SK-N-SH (cell line): ENCODE measurements around the gene TBC1D1. TPM values are rescaled to one million over a fixed set of nuclear protein-coding genes. Genes with fewer than 3 reads are reported as not detected.

Source experiments
- CTCF ChIA-PET: fragments of 300-600, 350-600 bp; formaldehyde crosslinking; extraction: SDS; loops from one replicate; lab custom pipeline; 2021; lab: Yijun Ruan, JAX
- POLR2A ChIA-PET: fragments of 350-600 bp; sonication (Branson Sonifier 250); formaldehyde crosslinking; extraction: SDS; loops from one replicate; lab custom pipeline; 2020; ENCODE audit warnings: antibody characterized with exemption, inconsistent platforms; lab: Yijun Ruan, JAX
- DNase-seq: peaks from one replicate; pipeline ENCODE4 v3.0.0; 2012
- H2AFZ ChIP-seq: fragments of 200-600 bp; sonication (generic); 2 replicates; pipeline ENCODE4 v1.8.1; 2016; ENCODE audit warnings: antibody characterized with exemption, mild to moderate bottlenecking, low read depth
- H3F3A ChIP-seq: fragments of 200-600 bp; sonication (generic); replicated peaks from 2 replicates; pipeline ENCODE3; 2016; ENCODE audit warnings: antibody characterized with exemption, mild to moderate bottlenecking; ENCODE audit not compliant: insufficient read depth
- H3K27ac ChIP-seq, 2 experiments: fragments of 200-500 bp in 1 of 2; fragments of 200-600 bp in 1 of 2; sonication (Bioruptor generic) in 1 of 2; sonication (generic), shearing (Covaris generic) in 1 of 2; 2 replicates each; pipeline versions ENCODE4 v1.5.1 to v1.6.1; 2014 to 2016; ENCODE audit warnings: low read depth in 2 of 2, inconsistent platforms in 1 of 2, low read length in 1 of 2, mild to moderate bottlenecking in 1 of 2, mixed read lengths in 1 of 2
- H3K27me3 ChIP-seq: fragments of 200-600 bp; sonication (generic), shearing (Covaris generic); 2 replicates; pipeline ENCODE4 v1.6.1; 2016; ENCODE audit warnings: mixed run types; ENCODE audit not compliant: insufficient read depth
- H3K36me3 ChIP-seq, 2 experiments: fragments of 200-500 bp in 1 of 2; fragments of 200-600 bp in 1 of 2; sonication (Bioruptor generic) in 1 of 2; sonication (generic) in 1 of 2; replicated peaks in 1 of 2; 2 replicates each; pipeline versions ENCODE3 to v1.5.1; 2014 to 2016; ENCODE audit warnings: low read length in 1 of 2, mild to moderate bottlenecking in 1 of 2; ENCODE audit not compliant: insufficient read depth in 2 of 2, control insufficient read depth in 1 of 2
- H3K4me1 ChIP-seq, 2 experiments: fragments of 200-500 bp in 1 of 2; fragments of 200-600 bp in 1 of 2; sonication (Bioruptor generic) in 1 of 2; sonication (generic), shearing (Covaris generic) in 1 of 2; 2 replicates each; pipeline versions ENCODE4 v1.5.1 to v1.6.1; 2014 to 2016; ENCODE audit warnings: low read depth in 1 of 2, low read length in 1 of 2, mixed run types in 1 of 2; ENCODE audit not compliant: insufficient read depth in 2 of 2, control insufficient read depth in 1 of 2
- H3K4me2 ChIP-seq: fragments of 200-600 bp; sonication (generic), shearing (Covaris generic); 2 replicates; pipeline ENCODE4 v1.6.1; 2017; ENCODE audit warnings: mixed run types
- H3K4me3 ChIP-seq, 2 experiments: fragments of 200-500 bp in 1 of 2; fragments of 200-600 bp in 1 of 2; sonication (Bioruptor generic) in 1 of 2; sonication (generic), shearing (Covaris generic) in 1 of 2; 2 replicates each; pipeline versions ENCODE4 v1.5.1 to v1.8.1; 2014 to 2016; ENCODE audit warnings: low read depth in 2 of 2, inconsistent platforms in 1 of 2, low read length in 1 of 2, mild to moderate bottlenecking in 1 of 2, mixed read lengths in 1 of 2, moderate library complexity in 1 of 2
- H3K79me2 ChIP-seq: fragments of 200-600 bp; sonication (generic); 2 replicates; pipeline ENCODE4 v1.8.1; 2017; ENCODE audit warnings: mild to moderate bottlenecking; ENCODE audit not compliant: insufficient read depth
- H3K9ac ChIP-seq: fragments of 200-600 bp; sonication (generic); 2 replicates; pipeline ENCODE4 v1.6.1; 2017; ENCODE audit warnings: mixed run types
- H3K9me2 ChIP-seq: fragments of 200-600 bp; sonication (generic); 2 replicates; pipeline ENCODE4 v1.6.1; 2017; ENCODE audit warnings: mixed run types
- H3K9me3 ChIP-seq: fragments of 200-600 bp; sonication (generic); 2 replicates; pipeline ENCODE4 v1.6.1; 2017; ENCODE audit warnings: mixed run types, mild to moderate bottlenecking, moderate library complexity
- H4K20me1 ChIP-seq: fragments of 200-600 bp; sonication (generic); 2 replicates; pipeline ENCODE4 v1.6.1; 2017; ENCODE audit warnings: mild to moderate bottlenecking, mixed run types; ENCODE audit not compliant: insufficient read depth
- EP300 ChIP-seq, 2 experiments: IDR thresholded peaks; 2 replicates each; pipeline versions ENCODE4 v1.4.0 to v1.6.1; 2012; ENCODE audit warnings: borderline replicate concordance in 1 of 2, low read depth in 1 of 2, low read length in 1 of 2
- FOSL2 ChIP-seq: IDR thresholded peaks from 2 replicates; pipeline ENCODE4 v1.4.0; 2012; ENCODE audit warnings: low read depth, mild to moderate bottlenecking, moderate library complexity, borderline replicate concordance
- FOXM1 ChIP-seq: IDR thresholded peaks from 2 replicates; pipeline ENCODE4 v1.4.0; 2012; ENCODE audit warnings: low read depth, mild to moderate bottlenecking
- GATA2 ChIP-seq: sonication (generic); formaldehyde crosslinking; IDR thresholded peaks from 2 replicates; pipeline ENCODE4 v1.5.0; 2020; ENCODE audit warnings: mild to moderate bottlenecking, missing genetic modification reagents
- JUND ChIP-seq: IDR thresholded peaks from 2 replicates; pipeline ENCODE4 v1.4.0; 2012
- MXI1 ChIP-seq: IDR thresholded peaks from 2 replicates; pipeline ENCODE4 v1.6.1; 2012; ENCODE audit warnings: mild to moderate bottlenecking, low read depth, low read length, improper control_type of control experiment
- NRF1 ChIP-seq: IDR thresholded peaks from 2 replicates; pipeline ENCODE4 v1.6.1; 2012; ENCODE audit warnings: low read depth, mild to moderate bottlenecking, low read length
- RFX5 ChIP-seq: IDR thresholded peaks from 2 replicates; pipeline ENCODE4 v1.6.1; 2012; ENCODE audit warnings: mild to moderate bottlenecking, improper control_type of control experiment, low read length
- SIN3A ChIP-seq: IDR thresholded peaks from 2 replicates; pipeline ENCODE4 v1.6.1; 2012; ENCODE audit warnings: low read depth, mild to moderate bottlenecking, low read length, moderate library complexity, borderline replicate concordance
- TAF1 ChIP-seq: IDR thresholded peaks from 2 replicates; pipeline ENCODE4 v1.6.1; 2012; ENCODE audit warnings: low read depth, mild to moderate bottlenecking, low read length, moderate library complexity, borderline replicate concordance
- TCF12 ChIP-seq: IDR thresholded peaks from 2 replicates; pipeline ENCODE4 v1.4.0; 2012
- WGBS: methylation state at CpG from one replicate; pipeline ENCODE4 v1.1.6; 2017; ENCODE audit warnings: low lambda C conversion rate; 5-methylcytosine and 5-hydroxymethylcytosine counted together
- polyA plus RNA-seq, 3 experiments: library from polyadenylated mRNA; depleted of rRNA; stranded (reverse); fragments of >200 nt; gene quantifications; 2 replicates each; pipeline ENCODE4 v1.2.3, GENCODE V29; 2012
- TF ChIP-seq, protein P1 (sequence below): fragments of 150-350 bp; IDR thresholded peaks from 2 replicates; pipeline ENCODE4 v1.6.1; 2016; ENCODE audit warnings: mild to moderate bottlenecking, low read depth, low read length
- TF ChIP-seq, protein P2 (sequence below): IDR thresholded peaks from 2 replicates; pipeline ENCODE4 v1.4.0; 2012; ENCODE audit warnings: low read depth, borderline replicate concordance
- TF ChIP-seq, protein P3 (sequence below): fragments of 150-350 bp; IDR thresholded peaks from 2 replicates; pipeline ENCODE4 v1.6.1; 2017; ENCODE audit warnings: antibody characterized with exemption, low read length, low read depth, borderline replicate concordance
- TF ChIP-seq, protein P4 (sequence below): IDR thresholded peaks from 2 replicates; pipeline ENCODE4 v1.6.1; 2012; ENCODE audit warnings: mild to moderate bottlenecking, low read depth, low read length, moderate library complexity

TBC1D1 gene
- polyA plus RNA-seq, 1 of the 3 experiments (the other 2 are of a cell fraction): 29.8 TPM

DNA sequence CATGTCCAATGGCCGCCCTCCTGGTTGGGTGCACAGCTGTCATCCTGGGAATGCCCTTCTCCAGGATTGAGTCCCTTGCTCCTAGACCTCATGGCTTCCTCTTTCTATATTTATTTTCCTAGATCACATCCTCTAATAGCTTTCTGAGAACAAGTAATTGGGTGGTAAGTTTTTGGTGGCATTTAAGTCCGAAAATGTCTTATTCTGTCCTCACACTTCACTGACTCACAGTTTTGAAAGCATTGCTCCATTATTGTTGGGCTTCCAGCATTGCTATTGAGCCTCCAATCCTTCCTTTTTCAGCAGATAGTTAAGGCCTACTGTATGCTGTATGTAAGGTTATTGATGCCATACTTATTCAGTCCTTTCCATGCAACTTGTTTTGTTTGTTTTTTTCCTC, 38.5 kb upstream of the TBC1D1 start:
- Histone ChIP-seq H3K9ac (no peak overlapping the region), H3K4me2 (no peak overlapping the region), H3K4me3 (no peak overlapping the region), H3K27ac (no peak overlapping the region), H3K9me2 (no peaks in the 10 kb centered on the region), H3F3A (peaks cover 3% of the 10 kb centered on the region), H3K36me3 (peaks cover 28 to 29% of the 10 kb centered on the region in 2 experiments), H4K20me1 (no peaks in the 10 kb centered on the region), H2AFZ (no peak overlapping the region), H3K4me1 (no peaks in the 10 kb centered on the region), H3K27me3 (no peaks in the 10 kb centered on the region), H3K9me3 (no peaks in the 10 kb centered on the region), H3K79me2 (no peaks in the 10 kb centered on the region)
- DNase-seq: no peak
- WGBS: 92% methylated on average over 2 of the region's 2 CpGs
- TF ChIP-seq, protein P1, sequence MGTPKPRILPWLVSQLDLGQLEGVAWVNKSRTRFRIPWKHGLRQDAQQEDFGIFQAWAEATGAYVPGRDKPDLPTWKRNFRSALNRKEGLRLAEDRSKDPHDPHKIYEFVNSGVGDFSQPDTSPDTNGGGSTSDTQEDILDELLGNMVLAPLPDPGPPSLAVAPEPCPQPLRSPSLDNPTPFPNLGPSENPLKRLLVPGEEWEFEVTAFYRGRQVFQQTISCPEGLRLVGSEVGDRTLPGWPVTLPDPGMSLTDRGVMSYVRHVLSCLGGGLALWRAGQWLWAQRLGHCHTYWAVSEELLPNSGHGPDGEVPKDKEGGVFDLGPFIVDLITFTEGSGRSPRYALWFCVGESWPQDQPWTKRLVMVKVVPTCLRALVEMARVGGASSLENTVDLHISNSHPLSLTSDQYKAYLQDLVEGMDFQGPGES: no peak
- TF ChIP-seq FOXM1: no peak
- TF ChIP-seq MXI1: no peak
- no peak for TF ChIP-seq SIN3A
- TF ChIP-seq TCF12: no peak
- no peak for TF ChIP-seq EP300 (IDR thresholded peaks at IDR 0.05; ENCODE audit: borderline replicate concordance in 1 of 2, low read depth in 1 of 2, low read length in 1 of 2)
- TF ChIP-seq TAF1: no peak
- no peak for TF ChIP-seq NRF1
- TF ChIP-seq, protein P2, sequence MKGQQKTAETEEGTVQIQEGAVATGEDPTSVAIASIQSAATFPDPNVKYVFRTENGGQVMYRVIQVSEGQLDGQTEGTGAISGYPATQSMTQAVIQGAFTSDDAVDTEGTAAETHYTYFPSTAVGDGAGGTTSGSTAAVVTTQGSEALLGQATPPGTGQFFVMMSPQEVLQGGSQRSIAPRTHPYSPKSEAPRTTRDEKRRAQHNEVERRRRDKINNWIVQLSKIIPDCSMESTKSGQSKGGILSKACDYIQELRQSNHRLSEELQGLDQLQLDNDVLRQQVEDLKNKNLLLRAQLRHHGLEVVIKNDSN: no peak
- no peak for TF ChIP-seq FOSL2
- TF ChIP-seq GATA2 (CRISPR knock-in tag): no peak
- TF ChIP-seq RFX5: no peak
- TF ChIP-seq JUND: no peak
- TF ChIP-seq, protein P3, sequence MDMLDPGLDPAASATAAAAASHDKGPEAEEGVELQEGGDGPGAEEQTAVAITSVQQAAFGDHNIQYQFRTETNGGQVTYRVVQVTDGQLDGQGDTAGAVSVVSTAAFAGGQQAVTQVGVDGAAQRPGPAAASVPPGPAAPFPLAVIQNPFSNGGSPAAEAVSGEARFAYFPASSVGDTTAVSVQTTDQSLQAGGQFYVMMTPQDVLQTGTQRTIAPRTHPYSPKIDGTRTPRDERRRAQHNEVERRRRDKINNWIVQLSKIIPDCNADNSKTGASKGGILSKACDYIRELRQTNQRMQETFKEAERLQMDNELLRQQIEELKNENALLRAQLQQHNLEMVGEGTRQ: no peak
- TF ChIP-seq, protein P4, sequence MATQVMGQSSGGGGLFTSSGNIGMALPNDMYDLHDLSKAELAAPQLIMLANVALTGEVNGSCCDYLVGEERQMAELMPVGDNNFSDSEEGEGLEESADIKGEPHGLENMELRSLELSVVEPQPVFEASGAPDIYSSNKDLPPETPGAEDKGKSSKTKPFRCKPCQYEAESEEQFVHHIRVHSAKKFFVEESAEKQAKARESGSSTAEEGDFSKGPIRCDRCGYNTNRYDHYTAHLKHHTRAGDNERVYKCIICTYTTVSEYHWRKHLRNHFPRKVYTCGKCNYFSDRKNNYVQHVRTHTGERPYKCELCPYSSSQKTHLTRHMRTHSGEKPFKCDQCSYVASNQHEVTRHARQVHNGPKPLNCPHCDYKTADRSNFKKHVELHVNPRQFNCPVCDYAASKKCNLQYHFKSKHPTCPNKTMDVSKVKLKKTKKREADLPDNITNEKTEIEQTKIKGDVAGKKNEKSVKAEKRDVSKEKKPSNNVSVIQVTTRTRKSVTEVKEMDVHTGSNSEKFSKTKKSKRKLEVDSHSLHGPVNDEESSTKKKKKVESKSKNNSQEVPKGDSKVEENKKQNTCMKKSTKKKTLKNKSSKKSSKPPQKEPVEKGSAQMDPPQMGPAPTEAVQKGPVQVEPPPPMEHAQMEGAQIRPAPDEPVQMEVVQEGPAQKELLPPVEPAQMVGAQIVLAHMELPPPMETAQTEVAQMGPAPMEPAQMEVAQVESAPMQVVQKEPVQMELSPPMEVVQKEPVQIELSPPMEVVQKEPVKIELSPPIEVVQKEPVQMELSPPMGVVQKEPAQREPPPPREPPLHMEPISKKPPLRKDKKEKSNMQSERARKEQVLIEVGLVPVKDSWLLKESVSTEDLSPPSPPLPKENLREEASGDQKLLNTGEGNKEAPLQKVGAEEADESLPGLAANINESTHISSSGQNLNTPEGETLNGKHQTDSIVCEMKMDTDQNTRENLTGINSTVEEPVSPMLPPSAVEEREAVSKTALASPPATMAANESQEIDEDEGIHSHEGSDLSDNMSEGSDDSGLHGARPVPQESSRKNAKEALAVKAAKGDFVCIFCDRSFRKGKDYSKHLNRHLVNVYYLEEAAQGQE: no peak
- ChIA-PET POLR2A (no interaction called here), CTCF (interaction anchor here (1.1 kb wide), 1 partner anchor 11 kb away, joined by 3 read pairs; no protein-coding TSS in a partner anchor)
